K562 (cell line): ENCODE results near the gene RIOK3.

Source experiments
- CEBPZ ChIP-seq: fragments of 150-350 bp; IDR thresholded peaks from 2 replicates; pipeline ENCODE4 v1.6.1; 2014; ENCODE audit warnings: low read depth, mild to moderate bottlenecking, low read length, borderline replicate concordance
- CHD2 ChIP-seq: IDR thresholded peaks from 2 replicates; pipeline ENCODE4 v1.6.1; 2011; ENCODE audit warnings: low read depth, low read length
- FOS ChIP-seq: IDR thresholded peaks from 3 replicates; pipeline ENCODE4 v1.6.1; 2011; ENCODE audit not compliant: insufficient read length; ENCODE audit errors: extremely low read depth
- MAFK ChIP-seq: IDR thresholded peaks from 2 replicates; pipeline ENCODE4 v1.6.1; 2011; ENCODE audit warnings: low read length, improper control_type of control experiment
- NFYB ChIP-seq: IDR thresholded peaks from 2 replicates; pipeline ENCODE4 v1.6.1; 2011; ENCODE audit warnings: mild to moderate bottlenecking, moderate library complexity; ENCODE audit not compliant: insufficient read length; ENCODE audit errors: extremely low read depth
- PTTG1 ChIP-seq: fragments of 450-650 bp; IDR thresholded peaks from 2 replicates; pipeline ENCODE4 v1.6.1; 2016; ENCODE audit warnings: low read depth, mild to moderate bottlenecking, missing genetic modification characterization, missing compliant biosample characterization
- RBM39 ChIP-seq: fragments of 200-400 bp; formaldehyde crosslinking; optimal IDR thresholded peaks from 2 replicates; pipeline ENCODE3; 2018; ENCODE audit warnings: low read depth, low read length
- TBL1XR1 ChIP-seq, 2 experiments: IDR thresholded peaks; 2 replicates each; pipeline ENCODE4 v1.6.1; 2012; ENCODE audit warnings: improper control_type of control experiment in 2 of 2, low read length in 2 of 2, mild to moderate bottlenecking in 1 of 2
- ZC3H4 ChIP-seq: sonication (generic); formaldehyde crosslinking; IDR thresholded peaks from 2 replicates; pipeline ENCODE4 v1.9.0; 2021; ENCODE audit warnings: missing genetic modification reagents, borderline replicate concordance
- TF ChIP-seq, protein P1 (sequence below), 3 experiments: IDR thresholded peaks in 2 of 3; conservative IDR thresholded peaks in 1 of 3; 2 replicates each; pipeline ENCODE4 v1.5.1; 2011 to 2012; ENCODE audit warnings: low read length in 3 of 3, mild to moderate bottlenecking in 3 of 3, control low read depth in 2 of 3, improper control_type of control experiment in 1 of 3, inconsistent platforms in 1 of 3, low read depth in 1 of 3, mixed read lengths in 1 of 3, moderate library complexity in 1 of 3; ENCODE audit not compliant: insufficient read depth in 2 of 3

DNA sequence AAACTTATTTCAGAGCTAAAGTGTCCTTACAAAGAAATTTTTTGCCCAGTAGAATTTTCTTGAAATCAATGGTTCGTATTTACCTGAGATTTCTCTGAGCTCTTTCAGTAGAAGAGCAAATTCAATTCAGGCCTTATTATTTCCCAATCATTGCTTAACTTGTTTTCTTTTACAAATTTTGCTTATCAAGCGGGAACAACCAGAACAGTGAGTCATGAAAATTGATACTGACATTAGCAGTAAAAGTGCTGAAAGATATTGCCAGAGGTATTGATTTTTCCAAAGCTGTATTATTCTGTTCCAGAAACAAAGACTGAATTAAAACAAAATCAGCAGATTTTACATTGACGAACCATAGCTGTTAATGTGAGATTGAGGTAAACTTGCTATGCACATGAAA lies 10.1 kb upstream of the RIOK3 start:
- TF ChIP-seq FOS (no peak), PTTG1 (tag) (no peak), NFYB (no peak), CHD2 (no peak), TBL1XR1 (IDR thresholded peaks at IDR 0.05; ENCODE audit: low read length in 2 of 2) (no peak), RBM39 (no peak), CEBPZ (no peak), MAFK (no peak), ZC3H4 (CRISPR knock-in tag) (no peak)
- TF ChIP-seq, protein P1, sequence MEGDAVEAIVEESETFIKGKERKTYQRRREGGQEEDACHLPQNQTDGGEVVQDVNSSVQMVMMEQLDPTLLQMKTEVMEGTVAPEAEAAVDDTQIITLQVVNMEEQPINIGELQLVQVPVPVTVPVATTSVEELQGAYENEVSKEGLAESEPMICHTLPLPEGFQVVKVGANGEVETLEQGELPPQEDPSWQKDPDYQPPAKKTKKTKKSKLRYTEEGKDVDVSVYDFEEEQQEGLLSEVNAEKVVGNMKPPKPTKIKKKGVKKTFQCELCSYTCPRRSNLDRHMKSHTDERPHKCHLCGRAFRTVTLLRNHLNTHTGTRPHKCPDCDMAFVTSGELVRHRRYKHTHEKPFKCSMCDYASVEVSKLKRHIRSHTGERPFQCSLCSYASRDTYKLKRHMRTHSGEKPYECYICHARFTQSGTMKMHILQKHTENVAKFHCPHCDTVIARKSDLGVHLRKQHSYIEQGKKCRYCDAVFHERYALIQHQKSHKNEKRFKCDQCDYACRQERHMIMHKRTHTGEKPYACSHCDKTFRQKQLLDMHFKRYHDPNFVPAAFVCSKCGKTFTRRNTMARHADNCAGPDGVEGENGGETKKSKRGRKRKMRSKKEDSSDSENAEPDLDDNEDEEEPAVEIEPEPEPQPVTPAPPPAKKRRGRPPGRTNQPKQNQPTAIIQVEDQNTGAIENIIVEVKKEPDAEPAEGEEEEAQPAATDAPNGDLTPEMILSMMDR (IDR thresholded peaks at IDR 0.05 in 2 of 3, conservative IDR thresholded peaks at IDR 0.05 in 1 of 3; ENCODE audit: insufficient read depth in 2 of 3, low read depth in 1 of 3, low read length in 3 of 3), result no peak
